Neutrophil (primary cell): Measurements from ENCODE around the gene MRM3.

Experiments
- H3K27ac ChIP-seq: fragments of 200-600 bp; sonication (generic); 2 replicates; pipeline ENCODE4 v1.5.1; 2016; ENCODE audit warnings: mild to moderate bottlenecking, moderate library complexity
- H3K27me3 ChIP-seq: fragments of 200-600 bp; sonication (generic); 2 replicates; pipeline ENCODE4 v1.6.0; 2016; ENCODE audit warnings: mild to moderate bottlenecking
- H3K36me3 ChIP-seq: fragments of 200-600 bp; sonication (generic); 2 replicates; pipeline ENCODE4 v1.5.1; 2017
- H3K4me1 ChIP-seq, 2 experiments: fragments of 200-600 bp in 1 of 2; sonication (generic) in 1 of 2; 1 replicate in 1 of 2; 2 replicates in 1 of 2; pipeline versions ENCODE4 v1.5.1 to v1.6.1; 2013 to 2016; ENCODE audit warnings: low read depth in 1 of 2, low read length in 1 of 2, mild to moderate bottlenecking in 1 of 2, moderate library complexity in 1 of 2; ENCODE audit not compliant: control insufficient read depth in 1 of 2, insufficient read depth in 1 of 2
- H3K4me3 ChIP-seq, 2 experiments: fragments of 200-600 bp in 1 of 2; sonication (generic) in 1 of 2; 1 replicate in 1 of 2; 2 replicates in 1 of 2; pipeline ENCODE4 v1.5.1; 2013 to 2016; ENCODE audit warnings: low read depth in 1 of 2, low read length in 1 of 2, mild to moderate bottlenecking in 1 of 2, moderate library complexity in 1 of 2
- H3K9me3 ChIP-seq: fragments of 200-600 bp; sonication (generic); 2 replicates; pipeline ENCODE4 v1.5.1; 2016
- TF ChIP-seq, protein P1 (sequence below): fragments of 200-600 bp; sonication (generic); IDR thresholded peaks from 2 replicates; pipeline ENCODE4 v1.5.1; 2016; ENCODE audit warnings: antibody characterized with exemption

The MRM3 gene

DNA sequence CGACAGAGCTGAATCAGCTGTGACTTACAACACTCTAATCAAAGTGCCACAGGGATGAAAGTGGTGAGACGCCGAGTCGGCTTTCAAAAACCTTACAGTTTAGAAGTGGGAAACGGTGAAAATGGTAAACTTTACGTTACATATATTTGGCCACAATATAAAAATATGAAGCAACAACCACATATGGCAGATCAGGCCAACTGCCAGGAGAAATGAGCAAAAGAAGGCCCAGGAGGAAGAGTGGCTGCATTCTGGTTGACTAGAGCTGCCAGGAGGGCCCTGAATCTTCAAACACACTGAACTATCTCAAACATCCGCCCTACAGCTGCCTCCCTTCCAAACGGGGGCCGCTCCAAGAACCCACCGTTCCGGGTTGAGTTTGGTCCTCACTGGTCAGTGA is 56.3 kb downstream of the MRM3 start:
- H3K36me3 ChIP-seq = no peaks in the 10 kb centered on the region
- H3K27me3 ChIP-seq = no peaks in the 10 kb centered on the region
- no peak overlapping the region for H3K4me3 ChIP-seq
- no peaks in the 10 kb centered on the region for H3K4me1 ChIP-seq
- no peak overlapping the region for H3K27ac ChIP-seq
- TF ChIP-seq, protein P1, sequence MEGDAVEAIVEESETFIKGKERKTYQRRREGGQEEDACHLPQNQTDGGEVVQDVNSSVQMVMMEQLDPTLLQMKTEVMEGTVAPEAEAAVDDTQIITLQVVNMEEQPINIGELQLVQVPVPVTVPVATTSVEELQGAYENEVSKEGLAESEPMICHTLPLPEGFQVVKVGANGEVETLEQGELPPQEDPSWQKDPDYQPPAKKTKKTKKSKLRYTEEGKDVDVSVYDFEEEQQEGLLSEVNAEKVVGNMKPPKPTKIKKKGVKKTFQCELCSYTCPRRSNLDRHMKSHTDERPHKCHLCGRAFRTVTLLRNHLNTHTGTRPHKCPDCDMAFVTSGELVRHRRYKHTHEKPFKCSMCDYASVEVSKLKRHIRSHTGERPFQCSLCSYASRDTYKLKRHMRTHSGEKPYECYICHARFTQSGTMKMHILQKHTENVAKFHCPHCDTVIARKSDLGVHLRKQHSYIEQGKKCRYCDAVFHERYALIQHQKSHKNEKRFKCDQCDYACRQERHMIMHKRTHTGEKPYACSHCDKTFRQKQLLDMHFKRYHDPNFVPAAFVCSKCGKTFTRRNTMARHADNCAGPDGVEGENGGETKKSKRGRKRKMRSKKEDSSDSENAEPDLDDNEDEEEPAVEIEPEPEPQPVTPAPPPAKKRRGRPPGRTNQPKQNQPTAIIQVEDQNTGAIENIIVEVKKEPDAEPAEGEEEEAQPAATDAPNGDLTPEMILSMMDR = no peak
- no peaks in the 10 kb centered on the region for H3K9me3 ChIP-seq

DNA sequence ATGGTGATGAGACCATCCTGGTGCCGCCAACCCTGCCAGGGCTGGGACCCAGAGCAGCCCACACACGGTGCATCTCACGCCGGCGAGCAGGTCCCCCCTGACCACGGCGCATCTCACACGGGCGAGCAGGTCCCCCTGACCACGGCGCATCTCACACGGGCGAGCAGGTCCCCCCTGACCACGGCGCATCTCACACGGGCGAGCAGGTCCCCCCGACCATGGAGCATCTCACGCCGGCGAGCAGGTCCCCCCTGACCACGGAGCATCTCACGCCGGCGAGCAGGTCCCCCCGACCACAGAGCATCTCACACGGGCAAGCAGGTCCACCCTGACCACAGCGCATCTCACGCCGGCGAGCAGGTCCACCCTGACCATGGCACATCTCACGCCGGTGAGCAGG is 59.2 kb downstream of the MRM3 start:
- Histone ChIP-seq H3K4me3 (no peak overlapping the region), H3K27ac (no peak overlapping the region), H3K36me3 (no peaks in the 10 kb centered on the region), H3K27me3 (peaks cover 24% of the 10 kb centered on the region), H3K4me1 (no peaks in the 10 kb centered on the region), H3K9me3 (no peaks in the 10 kb centered on the region)
- TF ChIP-seq, protein P1 = no peak
